ENCODE results near the gene CCNT1. TPM values are rescaled to one million over a fixed set of nuclear protein-coding genes. Genes with fewer than 3 reads are reported as not detected.
A peak's percentile ranks its signal among the peaks of the same experiment; 100 is the strongest.

Gene CCNT1
- 10 to 100 TPM; 25.7 to 40.9 (median 31.1) TPM for total RNA-seq
- long read RNA-seq, donor 1, full-length matches to known transcripts: 2 of 6 reads
- long read RNA-seq, donor 1, partial matches to known transcripts: 1 of 6 reads
- long read RNA-seq, donor 1, other reads (novel, unspliced or antisense): 3 of 6 reads
- long read RNA-seq, donor 2, full-length matches to known transcripts: 2 of 5 reads
- long read RNA-seq, donor 2, partial matches to known transcripts: 0 of 5 reads
- long read RNA-seq, donor 2, other reads (novel, unspliced or antisense): 3 of 5 reads

GRCh38 chr12:48716493-48717251, at the start of gene CCNT1:
Gene CCNT1, minus strand, starts transcription at chr12:48716707. Its CDS starts 32 bp downstream, at chr12:48716675.
- intact Hi-C loops (cut with DNase I, micrococcal nuclease): no loop called here
- ATAC-seq (peak; percentile 98), DNase-seq (peak; percentile 98 to 99 (median 99))
- H3K4me1 ChIP-seq (ENCODE audit: low read depth): peaks cover 20% of the 10 kb centered on the region
- H3K9me3 ChIP-seq: peaks cover 11% of the 10 kb centered on the region
- H3K36me3 ChIP-seq (ENCODE audit: low read depth): no peaks in the 10 kb centered on the region
- TF ChIP-seq, protein P1, sequence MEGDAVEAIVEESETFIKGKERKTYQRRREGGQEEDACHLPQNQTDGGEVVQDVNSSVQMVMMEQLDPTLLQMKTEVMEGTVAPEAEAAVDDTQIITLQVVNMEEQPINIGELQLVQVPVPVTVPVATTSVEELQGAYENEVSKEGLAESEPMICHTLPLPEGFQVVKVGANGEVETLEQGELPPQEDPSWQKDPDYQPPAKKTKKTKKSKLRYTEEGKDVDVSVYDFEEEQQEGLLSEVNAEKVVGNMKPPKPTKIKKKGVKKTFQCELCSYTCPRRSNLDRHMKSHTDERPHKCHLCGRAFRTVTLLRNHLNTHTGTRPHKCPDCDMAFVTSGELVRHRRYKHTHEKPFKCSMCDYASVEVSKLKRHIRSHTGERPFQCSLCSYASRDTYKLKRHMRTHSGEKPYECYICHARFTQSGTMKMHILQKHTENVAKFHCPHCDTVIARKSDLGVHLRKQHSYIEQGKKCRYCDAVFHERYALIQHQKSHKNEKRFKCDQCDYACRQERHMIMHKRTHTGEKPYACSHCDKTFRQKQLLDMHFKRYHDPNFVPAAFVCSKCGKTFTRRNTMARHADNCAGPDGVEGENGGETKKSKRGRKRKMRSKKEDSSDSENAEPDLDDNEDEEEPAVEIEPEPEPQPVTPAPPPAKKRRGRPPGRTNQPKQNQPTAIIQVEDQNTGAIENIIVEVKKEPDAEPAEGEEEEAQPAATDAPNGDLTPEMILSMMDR (IDR thresholded peaks at IDR 0.05): no peak
- H3K4me3 ChIP-seq: peak within 1 kb of the TSS; percentile 41

DNA sequence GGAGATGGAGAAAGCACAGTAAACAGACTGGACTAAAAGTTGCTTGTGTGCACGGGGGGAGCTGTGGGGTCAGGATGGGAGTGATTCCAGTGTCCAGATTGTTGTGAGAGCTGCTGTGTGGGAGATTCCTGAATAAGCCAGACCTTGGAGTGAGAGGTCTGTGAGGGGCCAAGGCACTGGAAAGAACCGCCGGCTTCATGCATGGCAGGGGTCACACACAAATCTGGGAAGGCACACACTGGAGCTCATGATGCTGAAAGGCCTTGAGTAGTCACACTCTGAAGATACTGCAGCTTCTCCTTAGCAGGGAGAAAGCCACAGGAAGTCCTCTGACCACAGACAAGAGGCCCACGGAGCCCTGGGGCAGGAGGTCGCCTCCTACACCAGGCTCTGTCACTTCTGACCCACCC, 49.3 kb upstream of the CCNT1 start:
- intact Hi-C loops (cut with DNase I, micrococcal nuclease): no loop called here
- H3K9me3 ChIP-seq: no peaks in the 10 kb centered on the region
- no peaks in the 10 kb centered on the region for H3K36me3 ChIP-seq (ENCODE audit: low read depth)
- ATAC-seq (no peak), DNase-seq (no peak)
- H3K4me3 ChIP-seq: no peak overlapping the region
- H3K4me1 ChIP-seq (ENCODE audit: low read depth): no peaks in the 10 kb centered on the region
- TF ChIP-seq, protein P1 (IDR thresholded peaks at IDR 0.05): no peak

- DNase-seq (peak; percentile 57 to 74 (median 73)), ATAC-seq (peak; percentile 97)
- TF ChIP-seq, protein P1 (IDR thresholded peaks at IDR 0.05): no peak
- intact Hi-C loops (cut with DNase I, micrococcal nuclease): no loop called here
- H3K9me3 ChIP-seq: no peaks in the 10 kb centered on the region
- no peak overlapping the region for H3K4me3 ChIP-seq
- no peaks in the 10 kb centered on the region for H3K36me3 ChIP-seq (ENCODE audit: low read depth)
- H3K4me1 ChIP-seq (ENCODE audit: low read depth): no peaks in the 10 kb centered on the region
Observed at GRCh38 chr12:48764521-48764920, 48.0 kb upstream of the CCNT1 start.

GRCh38 chr12:48758737-48759136, 42.2 kb upstream of the CCNT1 start:
- Histone ChIP-seq H3K4me1 (ENCODE audit: low read depth) (no peaks in the 10 kb centered on the region), H3K4me3 (no peak overlapping the region), H3K36me3 (ENCODE audit: low read depth) (no peaks in the 10 kb centered on the region), H3K9me3 (no peaks in the 10 kb centered on the region)
- ATAC-seq: peak; percentile 19
- intact Hi-C loops (cut with DNase I, micrococcal nuclease): no loop called here
- TF ChIP-seq, protein P1 (IDR thresholded peaks at IDR 0.05): no peak
- DNase-seq: no peak

GRCh38 chr12:48758186-48758585, 41.7 kb upstream of the CCNT1 start:
- H3K4me1 ChIP-seq (ENCODE audit: low read depth): no peaks in the 10 kb centered on the region
- intact Hi-C loops (cut with DNase I, micrococcal nuclease): no loop called here
- no peak overlapping the region for H3K4me3 ChIP-seq
- ATAC-seq (peak; percentile 46), DNase-seq (no peak)
- no peaks in the 10 kb centered on the region for H3K36me3 ChIP-seq (ENCODE audit: low read depth)
- H3K9me3 ChIP-seq: no peaks in the 10 kb centered on the region
- TF ChIP-seq, protein P1 (IDR thresholded peaks at IDR 0.05): no peak

Measured in mucosa of descending colon (tissue), 3 donors.